Hepatocyte (in vitro differentiated cells): Measurements from ENCODE around the gene THRAP3. TPM values are rescaled to one million over a fixed set of nuclear protein-coding genes. Genes with fewer than 3 reads are reported as not detected.
"Not testable (repeated sequence)": the region's sequence is repeated elsewhere in the genome, so short reads cannot be mapped to it uniquely, and the experiment has no call there.

Experiments used
- DNase-seq: peaks from one replicate; pipeline ENCODE4 v3.0.0-alpha.2; 2016; ENCODE audit warnings: low spot score
- H2AFZ ChIP-seq: fragments of 200-600 bp; sonication (generic); 2 replicates; pipeline ENCODE4 v1.6.0; 2016; ENCODE audit warnings: antibody characterized with exemption, mild to moderate bottlenecking
- H3K27ac ChIP-seq: fragments of 200-600 bp; sonication (generic); 2 replicates; pipeline ENCODE4 v1.5.1; 2016; ENCODE audit warnings: mild to moderate bottlenecking
- H3K27me3 ChIP-seq: fragments of 200-600 bp; sonication (generic); 2 replicates; pipeline ENCODE4 v1.6.1; 2016
- H3K36me3 ChIP-seq: fragments of 200-600 bp; sonication (generic); replicated peaks from 2 replicates; pipeline ENCODE4 v1.5.1; 2016; ENCODE audit warnings: low read depth; ENCODE audit not compliant: insufficient read depth
- H3K4me1 ChIP-seq: fragments of 200-600 bp; sonication (generic); 2 replicates; pipeline ENCODE4 v1.5.1; 2016; ENCODE audit warnings: mild to moderate bottlenecking, moderate library complexity; ENCODE audit not compliant: insufficient read depth
- H3K4me2 ChIP-seq: fragments of 200-600 bp; sonication (generic); 2 replicates; pipeline ENCODE4 v1.6.0; 2016
- H3K4me3 ChIP-seq: fragments of 200-600 bp; sonication (generic); 2 replicates; pipeline ENCODE4 v1.5.1; 2016; ENCODE audit warnings: mild to moderate bottlenecking
- H3K79me2 ChIP-seq: fragments of 200-600 bp; sonication (generic); 2 replicates; pipeline ENCODE4 v1.6.0; 2017; ENCODE audit warnings: mild to moderate bottlenecking
- H3K9me2 ChIP-seq: fragments of 200-600 bp; sonication (generic); replicated peaks from 2 replicates; pipeline ENCODE4 v1.6.0; 2017; ENCODE audit warnings: mild to moderate bottlenecking; ENCODE audit not compliant: insufficient read depth
- H3K9me3 ChIP-seq: fragments of 200-600 bp; sonication (generic); 2 replicates; pipeline ENCODE4 v1.5.1; 2016; ENCODE audit warnings: low read depth, mild to moderate bottlenecking
- H4K20me1 ChIP-seq: fragments of 200-600 bp; sonication (generic); 2 replicates; pipeline ENCODE4 v1.6.0; 2016; ENCODE audit warnings: mild to moderate bottlenecking; ENCODE audit not compliant: insufficient read depth, poor library complexity, severe bottlenecking
- CTCF ChIP-seq: fragments of 200-600 bp; sonication (generic); IDR thresholded peaks from 2 replicates; pipeline ENCODE4 v1.5.1; 2016; ENCODE audit warnings: antibody characterized with exemption, mild to moderate bottlenecking; ENCODE audit not compliant: poor library complexity
- EZH2 ChIP-seq: fragments of 200-600 bp; sonication (generic); IDR thresholded peaks from 2 replicates; pipeline ENCODE4 v1.6.1; 2016; ENCODE audit warnings: antibody characterized with exemption, mild to moderate bottlenecking, borderline replicate concordance
- EZH2phosphoT487 ChIP-seq: fragments of 200-600 bp; sonication (generic); IDR thresholded peaks from one replicate; pipeline ENCODE4 v1.6.1; 2018; ENCODE audit warnings: antibody characterized with exemption, mild to moderate bottlenecking, low read depth, moderate library complexity; ENCODE audit not compliant: unreplicated experiment, severe bottlenecking
- WGBS: methylation state at CpG from one replicate; pipeline ENCODE4 v1.1.6; 2016; ENCODE audit warnings: low lambda C conversion rate; ENCODE audit errors: missing lambda C conversion rate; 5-methylcytosine and 5-hydroxymethylcytosine counted together
- polyA plus RNA-seq: library from polyadenylated mRNA; unstranded; fragments of >200 nt; fragmentation: Nextera tagmentation; extraction: Ambion mirVana; gene quantifications from 2 replicates; pipeline ENCODE4 v1.2.1, GENCODE V29; 2016
- total RNA-seq: library from RNA; depleted of rRNA; stranded (reverse); fragments of >200 nt; gene quantifications from 2 replicates; pipeline ENCODE4 v1.2.3, GENCODE V29; 2014

THRAP3 gene
- total and polyA plus RNA-seq, 2 experiments from 2014 or later, result 45.8 to 82.7 TPM

DNA sequence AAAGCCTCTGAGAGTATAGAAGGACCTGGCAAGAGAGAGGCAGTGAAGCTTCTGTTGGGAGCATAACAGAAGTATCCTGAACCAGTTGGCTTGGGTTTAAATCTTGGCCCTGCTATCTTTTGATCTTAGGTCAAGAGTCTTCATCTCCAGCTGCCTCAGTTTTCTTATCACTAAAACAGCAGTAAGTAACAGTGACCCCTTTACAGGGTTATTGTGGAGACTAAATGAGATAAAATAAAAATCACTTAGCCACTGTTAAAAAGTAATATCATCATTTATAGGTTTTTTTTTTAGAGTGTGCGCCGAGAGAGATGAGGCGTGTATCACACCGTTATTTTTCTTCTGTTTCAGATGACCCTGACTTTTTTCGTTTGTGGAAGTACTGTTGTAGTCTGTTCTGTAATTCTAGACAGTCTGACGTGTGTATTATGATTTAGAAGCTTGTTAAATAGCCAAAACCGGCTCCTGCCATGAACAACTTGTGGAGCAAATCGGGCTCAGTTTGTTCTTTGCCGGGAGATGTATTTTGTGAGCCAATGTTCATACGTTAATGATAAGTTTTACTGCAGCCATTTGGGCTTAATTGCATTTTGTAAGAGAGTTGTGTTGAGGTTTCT is 1.1 kb downstream of the THRAP3 start:
- 40% methylated on average over 10 of the region's 10 CpGs for WGBS
- H3K27me3 ChIP-seq, result no peaks in the 10 kb centered on the region
- peak overlapping the region; percentile 46 for H3K4me3 ChIP-seq

DNA sequence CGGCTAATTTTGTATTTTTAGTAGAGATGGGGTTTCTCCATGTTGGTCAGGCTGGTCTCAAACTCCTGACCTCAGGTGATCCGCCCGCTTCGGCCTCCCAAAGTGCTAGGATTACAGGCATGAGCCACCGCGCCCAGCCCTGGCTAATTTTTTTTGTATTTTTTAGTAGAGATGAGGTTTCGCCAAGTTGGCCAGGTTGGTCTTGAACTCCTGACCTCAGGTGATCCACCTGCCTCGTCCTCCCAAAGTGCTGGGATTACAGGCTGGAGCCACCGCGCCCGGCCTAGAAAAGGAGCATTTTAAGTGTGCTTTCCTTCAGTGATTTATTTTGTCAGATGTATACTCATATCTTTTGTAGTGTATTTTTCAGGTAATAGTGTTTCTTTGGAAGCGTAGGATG is 6.0 kb downstream of the THRAP3 start:
- DNase-seq, H3K36me3 ChIP-seq, H2AFZ ChIP-seq, H3K9me2 ChIP-seq, H3K27ac ChIP-seq, H3K9me3 ChIP-seq, H3K4me3 ChIP-seq, H3K27me3 ChIP-seq, H3K4me2 ChIP-seq: not testable (repeated sequence)
- peaks cover 100% of the 10 kb centered on the region for H3K79me2 ChIP-seq
- 98% methylated on average over 12 of the region's 12 CpGs for WGBS
- H3K4me1 ChIP-seq, result peaks cover 14% of the 10 kb centered on the region
- peaks cover 95% of the 10 kb centered on the region for H4K20me1 ChIP-seq

More for the DNA sequence above, 1.1 kb downstream of the THRAP3 start:
- Histone ChIP-seq H3K4me1 (peaks cover 23% of the 10 kb centered on the region), H3K9me3 (no peaks in the 10 kb centered on the region), H3K9me2 (no peaks in the 10 kb centered on the region), H3K36me3 (no peaks in the 10 kb centered on the region), H3K4me2 (peak overlapping the region; percentile 89), H2AFZ (no peak overlapping the region), H3K79me2 (peaks cover 59% of the 10 kb centered on the region), H3K27ac (peak overlapping the region; percentile 93), H4K20me1 (peaks cover 53% of the 10 kb centered on the region)
- no peak for DNase-seq
- TF ChIP-seq EZH2phosphoT487 (no peak), CTCF (no peak), EZH2 (no peak)

DNA sequence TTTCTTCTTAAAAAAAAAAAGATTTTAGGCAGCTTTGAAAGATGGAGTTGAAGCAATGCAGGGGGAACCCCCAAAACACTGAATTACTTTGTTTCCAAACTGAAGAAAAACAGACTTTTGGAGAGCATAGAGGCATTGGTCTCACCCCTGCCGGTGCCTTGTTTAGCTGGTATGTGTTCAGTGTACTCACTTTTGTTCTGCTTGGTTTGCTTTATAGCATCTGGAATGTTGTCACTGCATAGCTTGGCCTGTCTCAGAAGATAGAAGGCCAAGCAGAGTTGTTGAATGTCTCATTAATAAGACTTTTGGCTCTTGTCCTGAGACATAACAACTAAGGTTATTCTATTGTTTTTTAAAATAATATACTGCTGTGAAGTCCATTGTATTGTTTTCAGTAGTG is 6.9 kb downstream of the THRAP3 start:
- Histone ChIP-seq H3K79me2 (peaks cover 100% of the 10 kb centered on the region), H4K20me1 (peaks cover 95% of the 10 kb centered on the region), H3K36me3 (no peaks in the 10 kb centered on the region), H3K4me1 (peaks cover 7% of the 10 kb centered on the region), H3K27ac (no peak overlapping the region), H3K4me2 (no peak overlapping the region), H2AFZ (no peak overlapping the region), H3K9me2 (no peaks in the 10 kb centered on the region), H3K9me3 (no peaks in the 10 kb centered on the region), H3K4me3 (no peak overlapping the region), H3K27me3 (no peaks in the 10 kb centered on the region)
- 84% methylated on average over 1 of the region's 1 CpG for whole genome bisulfite sequencing
- DNase-seq, result no peak
- TF ChIP-seq EZH2 (no peak), CTCF (no peak), EZH2phosphoT487 (no peak)

DNA sequence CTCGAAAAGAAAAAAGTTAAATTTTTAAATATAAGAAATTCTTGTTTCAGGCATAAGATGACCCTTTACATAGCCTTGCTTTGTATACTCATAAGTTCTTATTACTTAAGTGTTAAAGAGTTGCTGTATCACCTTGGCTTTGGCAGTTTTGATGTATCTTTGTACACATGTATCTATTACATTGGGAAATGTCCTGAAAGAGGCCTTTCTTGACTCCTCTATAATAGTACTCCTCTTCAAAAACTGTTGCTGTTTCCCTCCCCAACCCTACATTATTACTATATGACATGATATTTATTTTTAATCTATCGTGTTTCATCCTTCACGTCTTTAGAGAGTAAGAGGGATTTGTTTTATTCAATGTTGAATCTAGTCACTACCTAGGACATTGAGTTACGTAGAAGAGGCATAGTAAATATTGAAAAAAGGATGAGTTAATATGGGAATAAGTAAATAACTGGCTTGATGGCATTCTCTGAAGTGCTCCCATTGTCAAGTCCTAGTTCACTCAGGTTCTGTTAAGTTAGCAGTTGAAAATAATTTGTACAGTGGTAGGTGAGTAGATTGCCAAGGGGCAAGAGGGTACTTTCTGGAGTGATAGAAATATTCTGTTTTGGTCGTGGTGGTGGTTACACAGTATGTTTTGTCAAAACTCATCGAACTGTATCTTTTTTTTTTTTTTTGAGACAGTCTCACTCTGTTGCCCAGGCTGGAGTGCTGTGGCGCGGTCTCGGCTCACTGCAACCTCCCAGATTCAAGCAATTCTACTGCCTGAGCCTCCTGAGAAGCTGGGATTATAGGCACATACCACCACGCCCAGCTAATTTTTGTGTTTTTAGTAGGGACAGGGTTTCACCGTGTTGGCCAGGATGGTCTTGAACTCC is 8.2 kb downstream of the THRAP3 start:
- H3K27ac ChIP-seq, result no peak overlapping the region
- peaks cover 100% of the 10 kb centered on the region for H3K79me2 ChIP-seq
- WGBS, result 93% methylated on average over 11 of the region's 11 CpGs
- no peaks in the 10 kb centered on the region for H3K27me3 ChIP-seq
- H3K36me3 ChIP-seq, result no peaks in the 10 kb centered on the region
- H4K20me1 ChIP-seq, result peaks cover 94% of the 10 kb centered on the region
- H2AFZ ChIP-seq, result no peak overlapping the region
- H3K9me2 ChIP-seq, result no peaks in the 10 kb centered on the region
- H3K4me1 ChIP-seq, result no peaks in the 10 kb centered on the region
- DNase-seq, result no peak
- H3K4me3 ChIP-seq, result no peak overlapping the region
- no peaks in the 10 kb centered on the region for H3K9me3 ChIP-seq
- no peak overlapping the region for H3K4me2 ChIP-seq
- no peak for TF ChIP-seq CTCF
- TF ChIP-seq EZH2, result no peak
- no peak for TF ChIP-seq EZH2phosphoT487
